B cell (primary cell): ENCODE data around the gene GGACT.

Source experiments
- CTCF ChIP-seq: fragments of 200-600 bp; IDR thresholded peaks from one replicate; pipeline ENCODE4 v1.8.0; 2022; ENCODE audit warnings: antibody characterized with exemption, mild to moderate bottlenecking
- EZH2 ChIP-seq: IDR thresholded peaks from 2 replicates; pipeline ENCODE4 v1.6.1; 2012; ENCODE audit warnings: borderline replicate concordance, low read depth, mild to moderate bottlenecking, moderate library complexity, low read length; ENCODE audit not compliant: insufficient read depth, poor library complexity, severe bottlenecking

GRCh38 chr13:100533588-100534041, 55.0 kb downstream of the GGACT start:
- TF ChIP-seq CTCF: no peak
- TF ChIP-seq EZH2: no peak
